MM.1S (cell line): Measurements from ENCODE around the gene SMC2.

Experiments
- EZH2 ChIP-seq: fragments of 300-600 bp; sonication (generic); optimal IDR thresholded peaks from 2 replicates; pipeline ENCODE3; 2017; ENCODE audit warnings: low read depth, mild to moderate bottlenecking, antibody characterized with exemption, low read length, mixed read lengths
- EZH2phosphoT487 ChIP-seq: fragments of 300-600 bp; sonication (generic); IDR thresholded peaks from 2 replicates; pipeline ENCODE4 v1.6.1; 2018; ENCODE audit warnings: antibody characterized with exemption, low read length
- TF ChIP-seq, protein P1 (sequence below): fragments of 300-600 bp; sonication (generic); IDR thresholded peaks from 2 replicates; pipeline ENCODE4 v1.5.1; 2016; ENCODE audit warnings: antibody characterized with exemption, low read length, mixed read lengths

DNA sequence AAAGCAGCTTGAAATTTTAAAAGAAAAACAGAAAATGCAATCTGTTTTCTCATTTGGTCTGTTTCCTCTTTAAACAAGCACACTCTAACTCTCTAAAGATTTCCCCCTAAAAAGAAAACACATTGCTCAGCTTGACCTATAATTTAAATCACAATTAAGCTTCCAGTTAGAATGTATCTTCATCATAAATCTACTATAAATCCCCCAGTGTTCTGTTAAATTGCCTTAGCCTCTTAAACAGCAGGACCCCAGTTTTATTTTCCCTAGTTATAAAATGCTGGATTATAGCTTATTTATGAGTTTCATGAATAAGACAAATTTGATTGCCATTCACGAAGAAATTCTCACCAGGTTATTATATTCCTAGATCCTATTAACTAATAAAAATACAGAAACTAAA, 8.6 kb upstream of the SMC2 start:
- TF ChIP-seq, protein P1, sequence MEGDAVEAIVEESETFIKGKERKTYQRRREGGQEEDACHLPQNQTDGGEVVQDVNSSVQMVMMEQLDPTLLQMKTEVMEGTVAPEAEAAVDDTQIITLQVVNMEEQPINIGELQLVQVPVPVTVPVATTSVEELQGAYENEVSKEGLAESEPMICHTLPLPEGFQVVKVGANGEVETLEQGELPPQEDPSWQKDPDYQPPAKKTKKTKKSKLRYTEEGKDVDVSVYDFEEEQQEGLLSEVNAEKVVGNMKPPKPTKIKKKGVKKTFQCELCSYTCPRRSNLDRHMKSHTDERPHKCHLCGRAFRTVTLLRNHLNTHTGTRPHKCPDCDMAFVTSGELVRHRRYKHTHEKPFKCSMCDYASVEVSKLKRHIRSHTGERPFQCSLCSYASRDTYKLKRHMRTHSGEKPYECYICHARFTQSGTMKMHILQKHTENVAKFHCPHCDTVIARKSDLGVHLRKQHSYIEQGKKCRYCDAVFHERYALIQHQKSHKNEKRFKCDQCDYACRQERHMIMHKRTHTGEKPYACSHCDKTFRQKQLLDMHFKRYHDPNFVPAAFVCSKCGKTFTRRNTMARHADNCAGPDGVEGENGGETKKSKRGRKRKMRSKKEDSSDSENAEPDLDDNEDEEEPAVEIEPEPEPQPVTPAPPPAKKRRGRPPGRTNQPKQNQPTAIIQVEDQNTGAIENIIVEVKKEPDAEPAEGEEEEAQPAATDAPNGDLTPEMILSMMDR, result no peak
- no peak for TF ChIP-seq EZH2phosphoT487
- TF ChIP-seq EZH2, result no peak
